ENCODE data around the gene GRM7. TPM values are rescaled to one million over a fixed set of nuclear protein-coding genes. Genes with fewer than 3 reads are reported as not detected.
A peak's percentile ranks its signal among the peaks of the same experiment; 100 is the strongest.

Gene GRM7
- total RNA-seq, 1 experiment from 2014 or later: 0.28 TPM

- no peaks in the 10 kb centered on the region for H3K9me3 Mint-ChIP-seq
- H3K27me3 Mint-ChIP-seq (ENCODE audit: low read depth): no peaks in the 10 kb centered on the region
- TF ChIP-seq CTCF (conservative IDR thresholded peaks at IDR 0.05): peak; percentile 62
These were observed 215.0 kb downstream of the GRM7 start for GRCh38 chr3:7075901-7076300.

More at GRCh38 chr3:7075901-7076300, 215.0 kb downstream of the GRM7 start:
- H3K18ac ChIP-seq (ENCODE audit: insufficient read length, low read depth, low read length): no peak overlapping the region
- no peaks in the 10 kb centered on the region for H3K23me2 ChIP-seq (ENCODE audit: insufficient read length, low read depth, low read length, poor library complexity, severe bottlenecking)
- no peaks in the 10 kb centered on the region for H3K79me1 ChIP-seq (ENCODE audit: insufficient read depth, low read depth, low read length, poor library complexity, severe bottlenecking)
- no peak overlapping the region for H2AK5ac ChIP-seq (ENCODE audit: insufficient read length, low read length)
- H4K20me1 ChIP-seq (ENCODE audit: control insufficient read depth, insufficient read depth, insufficient read length): no peaks in the 10 kb centered on the region
- no peaks in the 10 kb centered on the region; the same call in 1 of the 2 replicates for H3K4me1 ChIP-seq (ENCODE audit: insufficient read depth, low read length)
- no peak overlapping the region for H3K4me2 ChIP-seq (ENCODE audit: insufficient read depth, insufficient read length, low read length)
- no CpG with 5 or more reads among the region's 1 CpG for WGBS (ENCODE audit: extremely low coverage, insufficient read length, low lambda C conversion rate)
- H2BK20ac ChIP-seq (ENCODE audit: low read depth, low read length, poor library complexity, severe bottlenecking): no peak overlapping the region
- no peak overlapping the region for H2BK5ac ChIP-seq (ENCODE audit: insufficient read length, low read length)
- no peak overlapping the region for H3K56ac ChIP-seq (ENCODE audit: insufficient read length, low read depth, low read length)
- DNase-seq: no peak
- Mint-ChIP-seq H3K4me1 (no peaks in the 10 kb centered on the region), H3K36me3 (ENCODE audit: insufficient read depth in 1 of 3, low read depth in 3 of 3) (no peaks in the 10 kb centered on the region), H3K27ac (no peak overlapping the region), H3K4me3 (no peak overlapping the region)
- H3K79me2 ChIP-seq (ENCODE audit: insufficient read depth, low read length): no peaks in the 10 kb centered on the region
- H3K9me3 ChIP-seq (ENCODE audit: control insufficient read depth, low read depth, low read length): no peaks in the 10 kb centered on the region
- H2BK120ac ChIP-seq (ENCODE audit: low read depth, low read length, poor library complexity, severe bottlenecking): no peak overlapping the region
- H3K4ac ChIP-seq (ENCODE audit: low read depth, low read length): no peak overlapping the region
- no peak overlapping the region for H4K8ac ChIP-seq (replicated peaks; ENCODE audit: insufficient read length, low read depth, low read length)
- H2BK15ac ChIP-seq (ENCODE audit: low read depth, low read length): no peak overlapping the region
- H3K9ac ChIP-seq (ENCODE audit: extremely low read depth, insufficient read length, low read length): no peak overlapping the region
- no peak overlapping the region for H3K27ac ChIP-seq (ENCODE audit: insufficient read length, low read depth, low read length)
- no peak overlapping the region for H2BK12ac ChIP-seq (ENCODE audit: insufficient read length, low read depth, low read length)
- H2AFZ ChIP-seq (ENCODE audit: low read length): no peak overlapping the region
- no peak overlapping the region for H3T11ph ChIP-seq (ENCODE audit: low read length)
- H3K23ac ChIP-seq (ENCODE audit: insufficient read length, low read depth, low read length): no peak overlapping the region
- H4K91ac ChIP-seq (ENCODE audit: insufficient read length, low read depth, low read length): no peak overlapping the region
- H4K5ac ChIP-seq (ENCODE audit: insufficient read length, low read depth, low read length): no peak overlapping the region
- H3K14ac ChIP-seq (ENCODE audit: insufficient read depth, low read length): no peak overlapping the region
- H3K27me3 ChIP-seq (ENCODE audit: insufficient read depth, low read length): no peaks in the 10 kb centered on the region
